Measurements from ENCODE around the gene FBN3.
A peak's percentile ranks its signal among the peaks of the same experiment; 100 is the strongest.
"Not testable (repeated sequence)": the region's sequence is repeated elsewhere in the genome, so short reads cannot be mapped to it uniquely, and the experiment has no call there.

FBN3 gene

GRCh38 chr19:8149261-8150094 lies at the start of gene FBN3:
Gene FBN3 (minus strand): TSS chr19:8149592. CDS start chr19:8147480, 2,112 bp downstream.
- DNase-seq: no peak

- DNase-seq: no peak
Measured at GRCh38 chr19:8196271-8196927, 47.0 kb upstream of the FBN3 start.

GRCh38 chr19:8194528-8195267 lies 45.3 kb upstream of the FBN3 start:
- DNase-seq: peak; percentile 11

- no peak for DNase-seq
Measured at GRCh38 chr19:8192221-8192820, 42.9 kb upstream of the FBN3 start.

- DNase-seq: no peak
Measured at GRCh38 chr19:8185343-8186068, 36.1 kb upstream of the FBN3 start.

- DNase-seq: no peak
Measured at GRCh38 chr19:8184274-8184673, 34.9 kb upstream of the FBN3 start.

GRCh38 chr19:8180018-8180417 lies 30.6 kb upstream of the FBN3 start:
- no peak for DNase-seq

GRCh38 chr19:8174706-8175105 lies 25.3 kb upstream of the FBN3 start:
- no peak for DNase-seq

GRCh38 chr19:8168537-8168936 lies 19.1 kb upstream of the FBN3 start:
- no peak for DNase-seq

- no peak for DNase-seq
Measured at GRCh38 chr19:8167985-8168384, 18.6 kb upstream of the FBN3 start.

- no peak for DNase-seq
Measured at GRCh38 chr19:8163759-8164158, 14.4 kb upstream of the FBN3 start.

GRCh38 chr19:8161135-8161646 lies 11.8 kb upstream of the FBN3 start:
- no peak for DNase-seq

- not testable (repeated sequence) for DNase-seq
Measured at GRCh38 chr19:8159322-8159721, 9.9 kb upstream of the FBN3 start.

GRCh38 chr19:8158411-8159074 lies 9.2 kb upstream of the FBN3 start:
- peak; percentile 24 for DNase-seq

- DNase-seq: no peak
Measured at GRCh38 chr19:8155318-8155717, 5.9 kb upstream of the FBN3 start.

GRCh38 chr19:8154014-8154413 lies 4.6 kb upstream of the FBN3 start:
- DNase-seq: not testable (repeated sequence)

GRCh38 chr19:8151767-8152035 lies 2.3 kb upstream of the FBN3 start:
- DNase-seq: no peak

GRCh38 chr19:8150998-8151766 lies 1.8 kb upstream of the FBN3 start:
- DNase-seq: no peak

- DNase-seq: no peak
Measured at GRCh38 chr19:8150178-8150865, 930 bp upstream of the FBN3 start.

GRCh38 chr19:8148410-8149260 lies 757 bp downstream of the FBN3 start:
- DNase-seq: no peak
